Panc1 (cell line): ENCODE results near the gene NXPH4. TPM values are rescaled to one million over a fixed set of nuclear protein-coding genes. Genes with fewer than 3 reads are reported as not detected.

Source experiments
- ATAC-seq: fragments of 200-7000 bp; cut with Tn5 transposase; 2 replicates; pipeline ENCODE4 v1.9.1; 2020; ENCODE audit warnings: mild to moderate bottlenecking, moderate library complexity
- BruUV-seq: library from RNA; stranded (reverse); fragments of 400-500 nt; replicated peaks from 2 replicates; lab custom pipeline; 2021; lab: Mats Ljungman, UMichigan
- CTCF ChIA-PET: fragments of 300-600 bp; sonication (Branson Sonifier 250); formaldehyde crosslinking; loops from one replicate; lab custom pipeline; 2022; ENCODE audit warnings: antibody characterized with exemption; lab: Charles Lee
- POLR2A ChIA-PET: fragments of 300-600 bp; sonication (Branson Sonifier 250); formaldehyde crosslinking; loops from one replicate; lab custom pipeline; 2022; ENCODE audit warnings: antibody characterized with exemption; lab: Charles Lee
- DNase-seq: peaks from one replicate; pipeline ENCODE4 v3.0.0-alpha.2; 2010; ENCODE audit warnings: low read depth, low spot score
- H3K27ac ChIP-seq: 2 replicates; pipeline ENCODE4 v1.5.1; 2011; ENCODE audit warnings: mild to moderate bottlenecking, low read length, inconsistent platforms
- H3K27me3 ChIP-seq: fragments of 200-500 bp; sonication (Bioruptor generic); 2 replicates; pipeline ENCODE4 v1.6.0; 2014; ENCODE audit warnings: low read length, inconsistent platforms; ENCODE audit not compliant: control insufficient read depth, insufficient read depth
- H3K36me3 ChIP-seq: fragments of 200-500 bp; sonication (Bioruptor generic); 2 replicates; pipeline ENCODE4 v1.5.1; 2014; ENCODE audit warnings: inconsistent platforms, mild to moderate bottlenecking, low read length, moderate library complexity; ENCODE audit not compliant: control insufficient read depth, insufficient read depth
- H3K4me1 ChIP-seq: 2 replicates; pipeline ENCODE4 v1.5.1; 2011; ENCODE audit warnings: inconsistent platforms, mild to moderate bottlenecking, low read length, moderate library complexity; ENCODE audit not compliant: control insufficient read depth, insufficient read depth
- H3K4me3 ChIP-seq, 2 experiments: 2 replicates each; pipeline ENCODE4 v1.5.1; 2011 to 2012; ENCODE audit warnings: low read depth in 2 of 2, low read length in 2 of 2, mild to moderate bottlenecking in 2 of 2, inconsistent platforms in 1 of 2, moderate library complexity in 1 of 2
- H3K9me3 ChIP-seq: fragments of 200-500 bp; sonication (Bioruptor generic); 2 replicates; pipeline ENCODE4 v1.5.1; 2014; ENCODE audit warnings: low read depth, mild to moderate bottlenecking, inconsistent platforms, low read length, moderate library complexity; ENCODE audit not compliant: control insufficient read depth, insufficient read depth
- CTCF ChIP-seq: fragments of 450-650 bp; IDR thresholded peaks from 2 replicates; pipeline ENCODE4 v1.5.1; 2017; ENCODE audit warnings: mild to moderate bottlenecking
- POLR2AphosphoS5 ChIP-seq: IDR thresholded peaks from 2 replicates; pipeline ENCODE4 v1.6.1; 2012; ENCODE audit warnings: mild to moderate bottlenecking, low read depth, low read length, moderate library complexity
- REST ChIP-seq, 2 experiments: IDR thresholded peaks; 2 replicates each; pipeline ENCODE4 v1.6.1; 2011 to 2012; ENCODE audit warnings: low read depth in 2 of 2, control low read depth in 1 of 2, low read length in 1 of 2, mild to moderate bottlenecking in 1 of 2, moderate library complexity in 1 of 2; ENCODE audit not compliant: insufficient read depth in 1 of 2
- SIN3A ChIP-seq: IDR thresholded peaks from 2 replicates; pipeline ENCODE4 v1.6.1; 2012; ENCODE audit warnings: low read depth, mild to moderate bottlenecking, low read length, moderate library complexity, borderline replicate concordance; ENCODE audit not compliant: insufficient read depth
- TCF7L2 ChIP-seq: IDR thresholded peaks from 2 replicates; pipeline ENCODE4 v1.6.1; 2011; ENCODE audit warnings: mild to moderate bottlenecking, low read depth, low read length, inconsistent platforms
- in situ Hi-C: cut with HindIII; loops from 2 replicates; pipeline ENCODE4 v1.10.0; 2016; ENCODE audit warnings: low sequenced_read_pairs, low pct_unique_long_range_greater_than_20kb
- intact Hi-C: fragments of 100-400 bp; cut with micrococcal nuclease; formaldehyde crosslinking; loops from one replicate; pipeline ENCODE4 v1.10.0; 2022; ENCODE audit not compliant: unreplicated experiment
- total RNA-seq: library from RNA; stranded (reverse); gene quantifications from one replicate; pipeline ENCODE4 v1.2.1, GENCODE V29; 2021; ENCODE audit not compliant: unreplicated experiment

Gene NXPH4
- total RNA-seq, 1 experiment from 2014 or later, result 2.1 TPM

GRCh38 chr12:57226588-57227314, 10.2 kb downstream of the NXPH4 start:
- no peak overlapping the region for H3K4me3 ChIP-seq
- ATAC-seq, result no peak
- no peaks in the 10 kb centered on the region for H3K9me3 ChIP-seq
- H3K27ac ChIP-seq, result no peak overlapping the region
- peaks cover 8% of the 10 kb centered on the region; the same call in 1 of the 2 replicates for H3K4me1 ChIP-seq
- no peak for DNase-seq
- TF ChIP-seq CTCF, result no peak
- TF ChIP-seq REST (IDR thresholded peaks at IDR 0.05; ENCODE audit: insufficient read depth in 1 of 2, low read depth in 2 of 2, low read length in 1 of 2), result no peak
- TF ChIP-seq SIN3A, result no peak
- no peak for TF ChIP-seq POLR2AphosphoS5
- no peak for TF ChIP-seq TCF7L2
- no peaks in the 10 kb centered on the region for H3K27me3 ChIP-seq
- H3K36me3 ChIP-seq, result no peaks in the 10 kb centered on the region; the same call in 1 of the 2 replicates
- CTCF ChIA-PET, result interaction anchor here (0.8 kb wide), 1 partner anchor 13 kb away, joined by 8 read pairs; no protein-coding TSS in a partner anchor
- intact Hi-C loops, result no loop called here
- in situ Hi-C loops, result no loop called here
- POLR2A ChIA-PET, result no interaction called here
- BruUV-seq, result no TSS peak

GRCh38 chr12:57227315-57228115, 10.9 kb downstream of the NXPH4 start:
- CTCF ChIA-PET, result no interaction called here
- no peak for ATAC-seq
- Histone ChIP-seq H3K27me3 (no peaks in the 10 kb centered on the region), H3K4me3 (no peak overlapping the region), H3K4me1 (peaks cover 8% of the 10 kb centered on the region; the same call in 1 of the 2 replicates), H3K27ac (no peak overlapping the region), H3K9me3 (no peaks in the 10 kb centered on the region), H3K36me3 (no peaks in the 10 kb centered on the region; the same call in none of the 2 replicates)
- DNase-seq, result no peak
- no peak for TF ChIP-seq SIN3A
- no peak for TF ChIP-seq TCF7L2
- TF ChIP-seq CTCF, result no peak
- no peak for TF ChIP-seq REST (IDR thresholded peaks at IDR 0.05; ENCODE audit: insufficient read depth in 1 of 2, low read depth in 2 of 2, low read length in 1 of 2)
- no peak for TF ChIP-seq POLR2AphosphoS5
- POLR2A ChIA-PET, result no interaction called here
- intact Hi-C loops (no loop called here), in situ Hi-C loops (no loop called here)
- BruUV-seq, result no TSS peak
